HCT116 (cell line): ENCODE data around the gene CDC42BPB. TPM values are rescaled to one million over a fixed set of nuclear protein-coding genes. Genes with fewer than 3 reads are reported as not detected.

Experiments used
- ATAC-seq: fragments of 200-7000 bp; cut with Tn5 transposase; 2 replicates; pipeline ENCODE4 v1.9.1; 2020; ENCODE audit warnings: mild to moderate bottlenecking, moderate library complexity
- BruUV-seq: library from RNA; stranded (reverse); fragments of 400-500 nt; replicated peaks from 2 replicates; lab custom pipeline; 2021; lab: Mats Ljungman, UMichigan
- CTCF ChIA-PET: fragments of 300-600 bp; sonication (Branson Sonifier 250); formaldehyde crosslinking; loops from one replicate; lab custom pipeline; 2021; ENCODE audit warnings: antibody characterized with exemption; lab: Charles Lee
- POLR2A ChIA-PET: fragments of 300-600, 350-600 bp; sonication (Branson Sonifier 250); formaldehyde crosslinking; loops from one replicate; lab custom pipeline; 2021; ENCODE audit warnings: antibody characterized with exemption; lab: Charles Lee
- RAD21 ChIA-PET, 2 experiments: fragments of 300-600 bp; sonication (Branson Sonifier 250); formaldehyde crosslinking; loops; one replicate each; lab custom pipeline; 2023; ENCODE audit warnings: low total read pairs in 2 of 2; ENCODE audit not compliant: uncharacterized antibody in 2 of 2, unreplicated experiment in 2 of 2, low non-redundant PET in 1 of 2; lab: Charles Lee
- DNase-seq: peaks from one replicate; pipeline ENCODE4 v3.0.0-alpha.2; 2010; ENCODE audit warnings: low read depth, low spot score
- H2AFZ ChIP-seq: fragments of 200-600 bp; shearing (Covaris generic), sonication (generic); 2 replicates; pipeline ENCODE4 v1.6.1; 2017; ENCODE audit warnings: low read depth, mixed run types, mixed read lengths, antibody characterized with exemption, low read length; ENCODE audit not compliant: poor library complexity, severe bottlenecking
- H3K27ac ChIP-seq: 2 replicates; pipeline ENCODE4 v1.5.1; 2012; ENCODE audit warnings: low read depth, low read length
- H3K27me3 ChIP-seq: fragments of 200-600 bp; sonication (generic); 2 replicates; pipeline ENCODE4 v1.6.1; 2016; ENCODE audit warnings: mixed run types, low read length, mixed read lengths; ENCODE audit not compliant: insufficient read depth
- H3K36me3 ChIP-seq, 2 experiments: fragments of 200-500 bp in 1 of 2; fragments of 200-600 bp in 1 of 2; sonication (Bioruptor generic) in 1 of 2; sonication (generic) in 1 of 2; 2 replicates each; pipeline versions ENCODE4 v1.5.1 to v1.6.1; 2014 to 2016; ENCODE audit warnings: low read length in 2 of 2, inconsistent platforms in 1 of 2, mixed read lengths in 1 of 2, mixed run types in 1 of 2; ENCODE audit not compliant: insufficient read depth in 2 of 2, control insufficient read depth in 1 of 2
- H3K4me1 ChIP-seq, 2 experiments: fragments of 200-600 bp in 1 of 2; sonication (generic) in 1 of 2; 2 replicates each; pipeline versions ENCODE4 v1.5.1 to v1.6.1; 2012 to 2017; ENCODE audit warnings: low read length in 2 of 2, inconsistent platforms in 1 of 2, mild to moderate bottlenecking in 1 of 2, mixed read lengths in 1 of 2, mixed run types in 1 of 2, moderate library complexity in 1 of 2; ENCODE audit not compliant: insufficient read depth in 2 of 2, control insufficient read depth in 1 of 2
- H3K4me2 ChIP-seq: fragments of 200-600 bp; sonication (generic); 2 replicates; pipeline ENCODE4 v1.6.1; 2017; ENCODE audit warnings: mixed run types, low read length, mixed read lengths
- H3K4me3 ChIP-seq, 2 experiments: fragments of 200-600 bp in 1 of 2; sonication (generic) in 1 of 2; replicated peaks in 1 of 2; 2 replicates each; pipeline ENCODE4 v1.5.1; 2011 to 2016; ENCODE audit warnings: low read length in 2 of 2, control low read depth in 1 of 2, low read depth in 1 of 2, mild to moderate bottlenecking in 1 of 2, mixed read lengths in 1 of 2, mixed run types in 1 of 2
- H3K79me2 ChIP-seq: fragments of 200-600 bp; sonication (generic); 2 replicates; pipeline ENCODE4 v1.6.1; 2017; ENCODE audit warnings: mild to moderate bottlenecking, mixed run types, low read length, moderate library complexity, mixed read lengths; ENCODE audit not compliant: insufficient read depth
- H3K9ac ChIP-seq: fragments of 200-600 bp; sonication (generic); 2 replicates; pipeline ENCODE4 v1.6.1; 2016; ENCODE audit warnings: low read length, mixed read lengths
- H3K9me2 ChIP-seq: fragments of 200-600 bp; sonication (generic), shearing (Covaris generic); 2 replicates; pipeline ENCODE4 v1.6.1; 2017; ENCODE audit warnings: mixed run types, mild to moderate bottlenecking, moderate library complexity; ENCODE audit not compliant: insufficient read depth
- H3K9me3 ChIP-seq, 2 experiments: fragments of 200-500 bp in 1 of 2; fragments of 200-600 bp in 1 of 2; sonication (Bioruptor generic) in 1 of 2; sonication (generic) in 1 of 2; 2 replicates each; pipeline ENCODE4 v1.6.1; 2014 to 2017; ENCODE audit warnings: low read length in 2 of 2, mixed read lengths in 2 of 2, inconsistent platforms in 1 of 2, low read depth in 1 of 2, mild to moderate bottlenecking in 1 of 2, mixed run types in 1 of 2, moderate library complexity in 1 of 2; ENCODE audit not compliant: control insufficient read depth in 1 of 2, insufficient read depth in 1 of 2
- H4K20me1 ChIP-seq: fragments of 200-600 bp; sonication (generic), shearing (Covaris generic); 2 replicates; pipeline ENCODE4 v1.6.1; 2017; ENCODE audit warnings: mixed run types, mild to moderate bottlenecking, moderate library complexity; ENCODE audit not compliant: insufficient read depth
- CBX3 ChIP-seq: IDR thresholded peaks from 2 replicates; pipeline ENCODE4 v1.6.1; 2012; ENCODE audit warnings: low read depth
- CEBPB ChIP-seq: IDR thresholded peaks from 2 replicates; pipeline ENCODE4 v1.6.1; 2012; ENCODE audit warnings: low read depth
- EGR1 ChIP-seq: IDR thresholded peaks from 2 replicates; pipeline ENCODE4 v1.6.1; 2012; ENCODE audit warnings: low read depth
- ELF1 ChIP-seq: IDR thresholded peaks from 2 replicates; pipeline ENCODE4 v1.6.1; 2012; ENCODE audit warnings: low read depth, borderline replicate concordance
- EZH2 ChIP-seq: fragments of 200-600 bp; sonication (generic); IDR thresholded peaks from 2 replicates; pipeline ENCODE4 v1.6.1; 2017; ENCODE audit warnings: antibody characterized with exemption, mixed run types
- FOSL1 ChIP-seq: IDR thresholded peaks from 2 replicates; pipeline ENCODE4 v1.6.1; 2012; ENCODE audit warnings: low read depth
- JUND ChIP-seq: IDR thresholded peaks from 2 replicates; pipeline ENCODE4 v1.6.1; 2012
- POLR2A ChIP-seq: IDR thresholded peaks from 2 replicates; pipeline ENCODE4 v1.7.0; 2011; ENCODE audit warnings: borderline replicate concordance; ENCODE audit not compliant: insufficient read depth, insufficient read length; ENCODE audit errors: extremely low read depth
- POLR2AphosphoS5 ChIP-seq: IDR thresholded peaks from 2 replicates; pipeline ENCODE4 v1.6.1; 2011; ENCODE audit warnings: mild to moderate bottlenecking, low read depth, low read length, moderate library complexity
- RAD21 ChIP-seq: IDR thresholded peaks from 2 replicates; pipeline ENCODE4 v1.6.1; 2012; ENCODE audit warnings: low read depth, mild to moderate bottlenecking
- SRF ChIP-seq: IDR thresholded peaks from 2 replicates; pipeline ENCODE4 v1.6.1; 2012; ENCODE audit warnings: low read depth
- TCF7L2 ChIP-seq: IDR thresholded peaks from 2 replicates; pipeline ENCODE4 v1.7.0; 2011; ENCODE audit warnings: borderline replicate concordance, inconsistent platforms; ENCODE audit not compliant: insufficient read depth, insufficient read length; ENCODE audit errors: extremely low read depth
- ZFX ChIP-seq: fragments of 450-650 bp; IDR thresholded peaks from 2 replicates; pipeline ENCODE4 v1.6.1; 2017
- ZNF274 ChIP-seq: fragments of 200-500 bp; sonication (Bioruptor generic); IDR thresholded peaks from 2 replicates; pipeline ENCODE4 v1.6.1; 2014; ENCODE audit warnings: mild to moderate bottlenecking, low read depth, low read length, inconsistent platforms
- intact Hi-C: fragments of 100-400 bp; cut with micrococcal nuclease; formaldehyde crosslinking; loops from 2 replicates; pipeline ENCODE4 v1.10.0; 2022
- total RNA-seq: library from RNA; stranded (reverse); gene quantifications from one replicate; pipeline ENCODE4 v1.2.1, GENCODE V29; 2021; ENCODE audit not compliant: unreplicated experiment
- TF ChIP-seq, protein P1 (sequence below): IDR thresholded peaks from 2 replicates; pipeline ENCODE4 v1.6.1; 2012
- TF ChIP-seq, protein P2 (sequence below), 3 experiments: fragments of 200-600 bp in 1 of 3; sonication (generic) in 1 of 3; IDR thresholded peaks in 2 of 3; conservative IDR thresholded peaks in 1 of 3; 2 replicates each; pipeline ENCODE4 v1.5.1; 2012 to 2017; ENCODE audit warnings: low read depth in 2 of 3, low read length in 2 of 3, antibody characterized with exemption in 1 of 3, borderline replicate concordance in 1 of 3, control low read depth in 1 of 3, mild to moderate bottlenecking in 1 of 3, mixed read lengths in 1 of 3, mixed run types in 1 of 3, moderate library complexity in 1 of 3; ENCODE audit not compliant: insufficient read depth in 1 of 3
- TF ChIP-seq, protein P3 (sequence below): IDR thresholded peaks from 2 replicates; pipeline ENCODE4 v1.6.1; 2011; ENCODE audit warnings: mild to moderate bottlenecking, low read length, moderate library complexity; ENCODE audit not compliant: insufficient replicate concordance; ENCODE audit errors: extremely low read depth
- TF ChIP-seq, protein P4 (sequence below): IDR thresholded peaks from 2 replicates; pipeline ENCODE4 v1.6.1; 2012

The CDC42BPB gene
- total RNA-seq, 1 experiment from 2014 or later: 85.6 TPM

DNA sequence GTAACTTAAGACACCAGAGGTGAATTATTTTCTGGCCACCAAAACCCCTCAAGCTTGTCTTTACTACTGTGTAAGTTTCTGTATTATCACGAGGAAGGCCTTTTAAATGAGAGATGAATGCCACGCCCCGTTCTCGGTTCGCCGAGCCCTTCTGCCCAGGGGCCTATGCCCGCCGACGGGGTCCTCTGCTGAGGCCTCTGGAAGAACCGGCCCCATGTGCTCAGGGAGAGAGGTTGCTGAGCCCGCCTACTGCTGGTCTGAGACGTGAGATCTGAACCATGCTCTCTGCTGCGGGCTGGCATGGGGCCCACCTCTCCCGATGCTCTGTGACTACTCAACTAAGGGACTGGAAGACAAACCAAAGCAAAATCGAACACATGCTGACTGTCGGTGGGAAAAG lies 113.9 kb downstream of the CDC42BPB start (continued):
- TF ChIP-seq ZFX (no peak), EGR1 (no peak), RAD21 (no peak), SRF (no peak), CBX3 (no peak), EZH2 (no peak)
- TF ChIP-seq, protein P1, sequence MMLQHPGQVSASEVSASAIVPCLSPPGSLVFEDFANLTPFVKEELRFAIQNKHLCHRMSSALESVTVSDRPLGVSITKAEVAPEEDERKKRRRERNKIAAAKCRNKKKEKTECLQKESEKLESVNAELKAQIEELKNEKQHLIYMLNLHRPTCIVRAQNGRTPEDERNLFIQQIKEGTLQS: no peak

DNA sequence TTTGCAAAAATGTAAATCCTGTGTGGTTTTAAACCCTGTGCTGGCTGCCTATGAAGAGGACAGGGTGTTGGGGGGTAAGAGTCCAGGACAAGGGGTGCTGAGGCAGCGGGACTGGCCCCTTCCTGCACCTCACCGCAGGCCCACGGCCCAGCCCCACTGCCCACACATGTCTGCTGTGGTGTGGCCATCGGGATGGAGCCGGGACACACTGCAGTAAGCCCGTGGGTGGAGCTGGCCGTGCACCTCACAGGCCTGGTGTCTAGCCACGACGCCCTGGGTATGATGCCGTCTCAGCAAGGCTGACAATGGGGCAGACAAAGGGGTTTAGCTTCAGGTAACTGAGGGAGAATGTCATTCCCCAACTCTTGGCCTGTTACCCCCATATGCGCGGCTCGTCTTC lies 115.3 kb downstream of the CDC42BPB start:
- Histone ChIP-seq H3K9me2 (no peaks in the 10 kb centered on the region), H3K9ac (no peak overlapping the region), H3K9me3 (no peaks in the 10 kb centered on the region), H4K20me1 (no peaks in the 10 kb centered on the region), H3K4me1 (no peaks in the 10 kb centered on the region), H2AFZ (no peak overlapping the region), H3K36me3 (peaks cover 23 to 32% of the 10 kb centered on the region in 2 experiments), H3K79me2 (no peaks in the 10 kb centered on the region), H3K4me2 (no peak overlapping the region), H3K27me3 (no peaks in the 10 kb centered on the region), H3K4me3 (no peak overlapping the region), H3K27ac (no peak overlapping the region)
- ChIA-PET CTCF (no interaction called here), POLR2A (no interaction called here), RAD21 (no interaction called here)
- BruUV-seq: no TSS peak
- TF ChIP-seq SRF: no peak
- TF ChIP-seq, protein P2, sequence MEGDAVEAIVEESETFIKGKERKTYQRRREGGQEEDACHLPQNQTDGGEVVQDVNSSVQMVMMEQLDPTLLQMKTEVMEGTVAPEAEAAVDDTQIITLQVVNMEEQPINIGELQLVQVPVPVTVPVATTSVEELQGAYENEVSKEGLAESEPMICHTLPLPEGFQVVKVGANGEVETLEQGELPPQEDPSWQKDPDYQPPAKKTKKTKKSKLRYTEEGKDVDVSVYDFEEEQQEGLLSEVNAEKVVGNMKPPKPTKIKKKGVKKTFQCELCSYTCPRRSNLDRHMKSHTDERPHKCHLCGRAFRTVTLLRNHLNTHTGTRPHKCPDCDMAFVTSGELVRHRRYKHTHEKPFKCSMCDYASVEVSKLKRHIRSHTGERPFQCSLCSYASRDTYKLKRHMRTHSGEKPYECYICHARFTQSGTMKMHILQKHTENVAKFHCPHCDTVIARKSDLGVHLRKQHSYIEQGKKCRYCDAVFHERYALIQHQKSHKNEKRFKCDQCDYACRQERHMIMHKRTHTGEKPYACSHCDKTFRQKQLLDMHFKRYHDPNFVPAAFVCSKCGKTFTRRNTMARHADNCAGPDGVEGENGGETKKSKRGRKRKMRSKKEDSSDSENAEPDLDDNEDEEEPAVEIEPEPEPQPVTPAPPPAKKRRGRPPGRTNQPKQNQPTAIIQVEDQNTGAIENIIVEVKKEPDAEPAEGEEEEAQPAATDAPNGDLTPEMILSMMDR (IDR thresholded peaks at IDR 0.05 in 2 of 3, conservative IDR thresholded peaks at IDR 0.05 in 1 of 3; ENCODE audit: borderline replicate concordance in 1 of 3, insufficient read depth in 1 of 3, low read depth in 2 of 3, low read length in 2 of 3): no peak
- TF ChIP-seq, protein P3, sequence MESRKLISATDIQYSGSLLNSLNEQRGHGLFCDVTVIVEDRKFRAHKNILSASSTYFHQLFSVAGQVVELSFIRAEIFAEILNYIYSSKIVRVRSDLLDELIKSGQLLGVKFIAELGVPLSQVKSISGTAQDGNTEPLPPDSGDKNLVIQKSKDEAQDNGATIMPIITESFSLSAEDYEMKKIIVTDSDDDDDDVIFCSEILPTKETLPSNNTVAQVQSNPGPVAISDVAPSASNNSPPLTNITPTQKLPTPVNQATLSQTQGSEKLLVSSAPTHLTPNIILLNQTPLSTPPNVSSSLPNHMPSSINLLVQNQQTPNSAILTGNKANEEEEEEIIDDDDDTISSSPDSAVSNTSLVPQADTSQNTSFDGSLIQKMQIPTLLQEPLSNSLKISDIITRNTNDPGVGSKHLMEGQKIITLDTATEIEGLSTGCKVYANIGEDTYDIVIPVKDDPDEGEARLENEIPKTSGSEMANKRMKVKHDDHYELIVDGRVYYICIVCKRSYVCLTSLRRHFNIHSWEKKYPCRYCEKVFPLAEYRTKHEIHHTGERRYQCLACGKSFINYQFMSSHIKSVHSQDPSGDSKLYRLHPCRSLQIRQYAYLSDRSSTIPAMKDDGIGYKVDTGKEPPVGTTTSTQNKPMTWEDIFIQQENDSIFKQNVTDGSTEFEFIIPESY: no peak
- TF ChIP-seq TCF7L2: no peak
- no peak for TF ChIP-seq JUND
- TF ChIP-seq ELF1: no peak
- TF ChIP-seq, protein P4, sequence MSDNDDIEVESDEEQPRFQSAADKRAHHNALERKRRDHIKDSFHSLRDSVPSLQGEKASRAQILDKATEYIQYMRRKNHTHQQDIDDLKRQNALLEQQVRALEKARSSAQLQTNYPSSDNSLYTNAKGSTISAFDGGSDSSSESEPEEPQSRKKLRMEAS: no peak
- no peak for TF ChIP-seq POLR2A
- no peak for TF ChIP-seq POLR2AphosphoS5
- TF ChIP-seq ZNF274: no peak
- no peak for TF ChIP-seq FOSL1
- TF ChIP-seq RAD21: no peak
- TF ChIP-seq CEBPB: no peak
- intact Hi-C loops: no loop called here
- DNase-seq (no peak), ATAC-seq (no peak)
